M059J (cell line): Measurements from ENCODE around the gene EXOC8. TPM values are rescaled to one million over a fixed set of nuclear protein-coding genes. Genes with fewer than 3 reads are reported as not detected.
"Not testable (repeated sequence)": the region's sequence is repeated elsewhere in the genome, so short reads cannot be mapped to it uniquely, and the experiment has no call there.

ENCODE experiments used
- DNase-seq: peaks from one replicate; pipeline ENCODE4 v3.0.0-alpha.2; 2012; ENCODE audit warnings: low read depth
- total RNA-seq: library from RNA; depleted of rRNA; stranded (reverse); fragments of >200 nt; shearing (Covaris generic); gene quantifications from 2 replicates; pipeline ENCODE4 v1.2.3, GENCODE V29; 2014

EXOC8 gene
- total RNA-seq, 1 experiment from 2014 or later = 13.3 TPM

DNA sequence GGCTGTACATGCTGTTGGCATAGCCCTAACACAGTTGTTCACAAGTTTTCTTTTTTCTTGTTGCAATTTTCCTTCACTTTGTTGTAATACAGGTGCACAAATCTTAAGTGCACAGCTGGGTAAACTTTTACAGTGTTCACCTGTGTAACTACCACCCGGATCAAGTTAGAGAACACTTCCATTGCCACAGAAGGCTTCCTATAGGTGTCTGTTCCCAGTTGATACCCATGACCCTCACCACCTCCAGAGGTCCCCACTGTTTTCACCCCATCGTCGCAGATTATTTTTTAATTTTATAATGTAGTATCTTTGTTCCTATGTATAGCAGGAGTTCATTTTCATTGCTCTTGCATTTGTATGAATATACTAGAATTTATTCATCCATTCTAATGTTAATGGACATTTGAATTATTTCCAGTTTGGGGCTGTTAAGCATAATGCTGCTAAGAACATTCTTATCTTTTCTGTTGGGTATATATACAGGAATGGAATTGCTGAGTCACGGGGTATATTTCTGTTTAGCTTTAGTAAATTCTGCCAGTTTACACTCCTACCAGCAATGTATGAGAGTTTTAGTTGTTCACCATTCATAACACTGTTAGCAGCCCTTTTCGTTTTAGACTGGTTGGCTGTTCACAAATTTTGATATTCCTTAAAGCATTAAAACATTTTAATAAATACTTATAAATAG is 16.8 kb upstream of the EXOC8 start:
- no peak for DNase-seq

DNA sequence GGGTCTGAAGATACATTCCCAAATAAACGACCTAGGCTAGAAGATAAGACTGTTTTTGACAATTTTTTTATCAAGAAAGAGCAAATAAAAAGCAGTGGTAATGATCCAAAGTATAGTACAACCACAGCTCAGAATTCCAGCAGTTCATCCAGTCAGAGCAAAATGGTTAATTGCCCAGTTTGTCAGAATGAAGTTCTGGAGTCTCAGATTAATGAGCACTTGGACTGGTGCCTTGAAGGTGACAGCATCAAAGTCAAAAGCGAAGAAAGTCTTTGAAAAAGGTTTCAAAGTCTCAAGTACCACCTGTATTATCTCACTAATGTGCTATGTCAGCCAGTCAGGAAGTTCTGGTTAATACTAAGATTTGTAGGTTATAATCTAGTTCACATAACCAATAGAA is 15.4 kb upstream of the EXOC8 start:
- DNase-seq = no peak

DNA sequence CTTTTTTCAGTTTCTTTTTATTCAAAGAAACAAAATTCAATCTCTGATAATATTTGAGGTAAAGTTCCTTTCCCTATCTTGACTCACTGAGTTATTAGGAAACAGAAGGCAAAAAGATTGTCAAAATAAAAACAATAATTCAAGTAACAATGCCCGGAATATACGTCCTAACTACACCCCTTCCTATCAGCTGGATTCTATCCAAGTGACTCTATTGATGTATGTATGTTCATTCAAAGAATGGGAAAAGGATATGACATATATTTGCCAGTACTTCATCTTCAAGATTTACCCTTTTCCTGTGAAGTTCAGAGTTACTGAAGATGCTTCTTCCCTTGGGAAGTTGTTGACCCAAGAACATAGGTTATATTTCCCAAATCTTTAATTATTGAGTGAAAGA is 14.2 kb upstream of the EXOC8 start:
- DNase-seq = no peak

DNA sequence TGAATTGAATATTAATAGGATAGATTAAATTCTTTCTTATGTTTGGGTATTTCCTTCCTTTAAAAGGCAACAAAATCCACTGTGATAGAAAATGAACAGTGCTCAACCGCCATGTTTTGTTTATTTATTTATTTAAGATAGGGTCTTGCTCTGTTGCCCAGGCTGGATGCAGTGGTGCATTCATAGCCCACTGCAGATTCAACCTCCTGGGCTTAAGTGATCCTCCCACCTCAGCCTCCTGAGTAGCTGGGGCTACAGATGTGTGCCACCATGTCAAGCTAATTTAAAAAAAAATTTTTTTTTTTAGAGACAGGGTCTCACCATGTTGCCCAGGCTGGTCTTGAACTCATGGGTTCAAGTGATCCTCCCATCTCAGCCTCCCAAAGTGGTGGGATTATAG is 11.2 kb upstream of the EXOC8 start:
- not testable (repeated sequence) for DNase-seq

DNA sequence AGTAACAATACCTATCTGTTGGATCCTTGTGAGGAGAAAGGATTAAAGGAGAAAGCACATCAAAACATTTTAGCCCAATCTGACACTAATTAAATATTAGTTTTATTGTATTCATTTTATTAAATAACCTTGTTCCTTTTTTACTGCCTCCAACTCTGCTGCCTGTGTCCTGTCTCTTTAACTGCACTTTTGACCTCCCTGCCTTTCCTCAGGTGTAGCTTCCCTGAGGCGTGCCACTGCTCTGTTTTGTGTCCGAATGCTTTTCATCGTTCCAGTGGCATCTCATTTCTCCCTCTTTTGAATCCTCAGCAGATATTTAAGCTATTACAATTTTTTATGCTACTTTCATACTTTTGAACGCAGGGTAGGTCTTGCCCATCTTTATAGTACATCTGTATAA is 10.8 kb upstream of the EXOC8 start:
- DNase-seq = no peak

DNA sequence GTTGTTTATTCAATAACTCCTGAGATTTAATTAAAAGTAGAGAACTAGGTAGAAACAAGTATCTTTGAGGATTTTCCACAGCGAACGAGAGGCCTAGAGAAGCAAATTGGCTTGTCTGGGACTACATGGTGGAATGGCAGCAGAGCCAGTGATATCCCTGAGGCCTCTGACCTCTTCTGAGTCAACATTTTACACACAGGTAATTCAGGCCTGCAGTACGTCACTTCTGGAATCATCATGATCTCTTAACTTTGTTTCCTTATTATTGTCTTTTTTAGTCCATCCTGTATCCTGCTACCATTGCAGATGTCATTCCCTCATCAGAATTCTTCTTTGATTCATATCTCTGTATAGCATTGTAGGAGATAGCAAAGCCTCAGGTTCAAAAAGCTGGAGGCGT is 10.3 kb upstream of the EXOC8 start:
- DNase-seq = no peak

DNA sequence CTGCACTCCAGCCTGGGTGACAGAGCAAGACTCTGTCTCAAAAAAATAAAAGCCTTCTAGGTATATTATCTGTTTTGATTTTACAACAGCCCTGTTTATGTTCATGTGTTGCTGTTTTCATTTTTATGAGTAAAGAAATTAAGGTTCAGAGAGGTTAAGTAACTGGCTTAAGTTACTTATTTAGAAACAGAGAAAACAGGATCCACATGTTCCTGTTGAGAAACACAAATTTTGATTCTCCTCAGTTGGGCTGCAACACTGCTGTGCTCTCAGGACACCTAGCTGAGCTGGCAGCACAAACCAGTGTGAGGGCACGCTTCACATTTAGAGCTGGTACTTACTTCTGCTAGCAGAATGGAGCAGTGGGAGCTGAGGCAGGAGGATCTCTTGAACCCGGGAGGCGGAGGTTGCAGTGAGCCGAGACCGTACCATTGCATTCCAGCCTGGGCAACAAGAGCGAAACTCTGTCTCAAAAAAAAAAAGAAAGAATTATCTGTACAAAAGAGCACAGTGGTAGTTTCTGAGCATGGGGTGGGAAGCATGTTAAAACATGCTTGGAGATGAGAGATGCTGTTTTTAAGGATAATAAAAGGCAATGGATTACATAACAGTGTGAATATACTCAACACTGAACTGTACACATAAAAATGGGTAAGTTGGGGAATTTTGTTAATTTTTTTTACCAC is 2.8 kb upstream of the EXOC8 start:
- DNase-seq = no peak

DNA sequence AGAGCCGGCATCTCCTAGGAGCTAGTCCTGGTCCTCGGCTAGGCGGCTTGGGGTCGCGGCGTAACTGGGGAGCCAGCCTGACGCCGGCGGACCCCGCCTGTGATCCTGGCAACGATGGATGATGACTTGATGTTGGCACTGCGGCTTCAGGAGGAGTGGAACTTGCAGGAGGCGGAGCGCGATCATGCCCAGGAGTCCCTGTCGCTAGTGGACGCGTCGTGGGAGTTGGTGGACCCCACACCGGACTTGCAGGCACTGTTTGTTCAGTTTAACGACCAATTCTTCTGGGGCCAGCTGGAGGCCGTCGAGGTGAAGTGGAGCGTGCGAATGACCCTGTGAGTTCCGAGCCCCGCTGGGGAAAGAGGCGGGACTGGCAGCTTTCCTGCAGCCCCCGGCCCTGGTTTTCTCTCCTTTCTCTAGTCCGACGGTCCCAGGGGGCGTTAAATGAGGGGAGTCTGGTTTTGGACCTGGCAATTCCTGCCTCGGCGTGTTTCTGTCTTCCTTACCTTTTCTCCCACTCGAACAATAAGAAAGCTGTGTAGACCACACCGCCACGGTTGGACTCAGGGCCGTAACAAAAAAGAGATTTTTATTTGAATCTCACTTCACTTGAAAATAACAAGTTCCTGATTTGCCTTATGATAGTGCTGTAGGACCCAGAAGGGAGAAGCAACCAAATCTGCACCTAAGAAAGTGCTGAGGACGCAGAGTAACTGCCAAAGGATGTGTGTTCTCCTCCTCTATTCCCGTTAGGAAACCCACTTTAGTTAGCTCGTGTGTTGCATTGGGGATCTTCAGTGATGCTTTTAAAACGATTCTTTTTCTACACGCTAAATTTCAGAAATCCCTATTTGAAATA is 847 bp upstream of the EXOC8 start, which contains the start of gene SPRTN:
SPRTN (plus strand) TSS at position 24 of the 859 bp plus-strand sequence; CDS start at position 115, 91 bp downstream.
- no peak for DNase-seq

DNA sequence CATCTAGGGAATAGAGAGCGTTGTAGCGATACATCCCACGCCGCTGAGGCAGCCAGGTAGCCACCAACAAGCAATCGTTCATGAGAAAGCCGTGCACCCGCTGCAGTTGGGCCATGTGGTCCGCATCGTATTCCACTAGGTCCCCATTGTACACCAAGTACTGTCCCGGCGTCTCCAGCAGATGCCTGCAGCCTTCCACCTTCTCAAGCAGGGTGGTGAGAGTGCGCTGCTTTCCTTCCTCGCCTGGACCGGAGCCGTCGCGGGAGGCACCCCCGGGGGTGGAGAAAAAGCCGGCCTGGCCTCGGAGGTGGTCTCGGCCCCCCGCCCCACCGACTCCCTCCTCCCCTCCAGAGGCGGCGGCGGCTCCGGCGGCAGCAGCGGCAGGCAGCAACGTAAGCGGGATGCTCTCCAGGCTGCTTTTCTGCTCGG is 595 bp downstream of the EXOC8 start:
- peak; percentile 19 for DNase-seq

DNA sequence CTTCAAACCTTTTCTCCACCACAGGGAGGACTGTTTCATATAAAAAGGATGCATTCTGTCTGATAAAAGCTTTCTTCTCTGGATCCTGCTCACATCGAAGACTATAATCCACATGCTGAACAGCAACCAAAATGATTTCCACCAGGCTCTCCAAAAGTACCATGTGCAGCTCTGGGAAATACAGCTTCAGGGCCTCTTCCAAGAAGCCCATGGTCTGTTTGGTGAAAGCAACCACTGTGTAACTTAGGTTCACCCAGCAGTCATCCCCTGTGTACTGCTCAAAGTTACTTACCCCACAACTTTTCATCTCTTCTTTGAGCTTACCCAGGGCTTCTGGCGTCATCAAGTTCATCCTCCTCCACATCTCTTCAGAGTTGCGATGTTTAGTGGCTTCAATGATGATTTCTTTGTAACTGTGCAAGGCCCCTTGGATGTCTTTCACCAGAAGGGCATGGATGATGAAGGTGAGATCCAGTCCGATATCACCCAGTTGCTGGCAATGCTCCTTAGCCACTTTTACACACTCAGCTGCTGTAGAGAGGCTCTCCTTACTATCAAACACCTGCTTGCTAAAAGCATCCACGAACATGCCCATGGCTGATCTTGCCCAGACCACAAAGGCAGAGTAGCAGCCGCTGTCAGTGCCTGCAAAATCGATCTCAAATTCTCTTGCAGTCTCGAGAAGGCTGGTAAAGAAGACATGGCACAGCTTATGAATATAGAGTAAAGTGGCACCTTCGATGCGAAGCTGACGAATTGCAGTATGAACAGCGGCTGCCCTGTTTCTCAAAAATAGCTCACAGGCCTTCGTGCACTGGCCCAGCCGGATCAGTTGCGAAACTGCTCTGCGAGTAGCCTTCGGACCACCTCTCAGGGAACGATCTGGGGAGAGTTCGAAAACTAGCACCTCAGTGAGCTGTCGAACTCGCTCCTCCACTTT is 1.7 kb downstream of the EXOC8 start:
- no peak for DNase-seq

DNA sequence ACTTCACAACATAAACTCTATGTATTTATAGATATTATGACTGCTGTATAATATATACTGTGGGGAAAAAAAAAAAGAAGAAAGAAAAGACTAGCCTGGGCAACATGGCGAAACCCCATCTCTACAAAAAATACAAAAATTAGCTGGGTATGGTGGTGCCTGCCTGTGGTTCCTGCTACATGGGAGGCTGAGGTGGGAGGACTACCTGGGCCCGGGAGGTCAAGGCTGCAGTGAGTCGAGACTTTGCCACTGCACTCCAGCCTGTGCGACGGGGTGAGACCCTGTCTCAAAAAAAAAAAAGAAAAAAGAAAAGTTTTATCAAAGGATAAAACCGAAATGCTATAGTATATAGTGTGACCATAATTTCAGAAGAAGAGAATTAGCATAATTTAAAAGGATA is 2.7 kb downstream of the EXOC8 start:
- DNase-seq = no peak

DNA sequence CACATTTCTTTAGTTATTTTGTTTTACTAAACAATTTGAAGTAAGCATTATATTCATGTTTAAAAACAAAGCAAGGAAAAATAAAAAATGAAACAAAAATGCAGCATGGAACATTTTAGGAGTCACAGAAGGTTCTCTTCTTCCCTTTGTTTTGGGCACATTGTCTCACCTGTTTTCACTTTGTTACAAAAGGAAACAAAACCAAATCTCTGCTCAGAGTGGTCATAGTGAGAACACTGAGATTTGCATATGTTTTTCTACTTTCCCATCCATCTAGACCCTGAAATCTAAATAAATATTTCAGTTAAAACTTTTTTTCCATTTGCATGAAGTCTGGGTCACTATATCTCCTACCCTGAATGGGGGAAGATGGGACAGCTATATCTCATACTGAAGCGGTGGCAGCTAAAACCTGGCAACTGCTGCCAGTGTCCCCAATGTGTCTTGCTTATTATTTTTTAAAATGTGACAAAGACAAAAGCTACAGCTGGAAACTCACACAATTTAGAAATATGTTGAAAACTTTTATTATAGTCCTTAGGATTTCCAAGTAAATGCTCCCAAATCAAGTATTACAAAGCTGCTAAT is 3.5 kb downstream of the EXOC8 start:
- DNase-seq = no peak

DNA sequence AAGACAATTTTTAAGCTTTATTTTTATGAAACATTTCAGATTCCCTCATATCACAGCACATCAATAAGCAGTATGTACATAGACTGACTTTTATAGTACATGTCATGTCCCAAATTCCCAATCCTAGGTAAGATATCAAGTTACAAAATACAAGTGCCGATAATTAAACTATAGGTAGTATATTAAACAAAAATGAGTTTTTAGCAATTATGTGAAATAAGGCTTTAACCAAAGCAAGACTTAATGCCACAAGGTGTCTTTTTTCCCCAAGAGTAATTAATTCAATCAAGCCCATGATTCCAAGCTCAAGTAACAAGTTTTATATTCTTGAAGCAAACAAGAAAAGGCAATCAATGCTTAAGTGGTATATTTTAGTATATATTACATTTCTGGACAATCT is 4.9 kb downstream of the EXOC8 start:
- DNase-seq = no peak

DNA sequence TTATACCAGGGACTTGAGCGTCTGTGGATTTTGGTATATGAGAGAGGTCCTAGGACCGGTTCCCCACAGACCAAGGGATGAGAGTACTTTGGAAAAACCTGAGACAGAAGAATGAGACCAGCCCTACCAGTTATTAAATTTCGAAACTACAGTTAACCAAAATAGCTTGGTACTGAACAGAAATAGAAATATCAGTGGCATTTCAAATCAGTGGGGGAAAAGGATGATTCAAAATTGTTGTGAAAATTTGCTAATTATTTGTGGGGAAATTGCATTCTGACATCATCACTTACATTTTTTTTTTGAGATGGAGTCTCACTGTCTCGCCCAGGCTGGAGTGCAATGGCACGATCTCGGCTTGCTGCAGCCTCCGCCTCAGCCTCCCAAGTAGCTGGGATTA is 8.2 kb downstream of the EXOC8 start:
- DNase-seq = no peak

DNA sequence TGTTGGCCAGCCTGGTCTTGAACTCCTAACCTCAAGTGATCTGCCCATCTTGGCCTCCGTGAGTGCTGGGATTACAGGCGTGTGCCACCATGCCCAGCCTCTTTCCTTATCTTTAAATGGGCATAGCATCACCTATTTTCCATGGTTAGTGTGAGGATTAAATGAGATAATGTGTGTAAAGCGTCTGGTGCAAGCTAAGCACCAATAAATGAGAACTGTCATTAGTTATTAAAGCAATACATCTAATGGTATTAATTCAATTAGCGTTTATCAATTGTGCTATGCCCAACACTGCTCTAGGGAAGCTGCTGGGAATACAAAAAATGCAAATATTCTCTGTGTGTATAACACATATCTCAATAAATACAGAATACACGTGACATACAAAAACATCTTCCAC is 10.0 kb downstream of the EXOC8 start:
- no peak for DNase-seq

DNA sequence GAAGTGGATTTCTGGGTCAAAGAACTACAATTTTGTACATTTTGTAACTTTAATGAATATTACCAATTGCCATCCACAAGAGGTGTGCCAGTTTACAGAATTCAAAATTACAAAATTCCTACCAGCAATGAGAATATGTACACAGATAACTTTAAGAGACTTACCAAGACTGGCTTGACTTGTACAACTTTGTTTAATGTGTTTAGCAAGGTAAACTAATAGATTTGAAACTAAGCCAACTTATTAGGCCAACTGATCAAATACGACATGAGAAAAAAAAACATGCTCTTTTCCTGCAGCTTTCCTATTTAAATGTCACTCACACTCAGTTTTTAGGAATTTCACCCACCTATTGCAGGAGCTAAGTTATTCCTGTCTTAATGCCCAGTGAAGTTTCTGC is 11.4 kb downstream of the EXOC8 start:
- no peak for DNase-seq

DNA sequence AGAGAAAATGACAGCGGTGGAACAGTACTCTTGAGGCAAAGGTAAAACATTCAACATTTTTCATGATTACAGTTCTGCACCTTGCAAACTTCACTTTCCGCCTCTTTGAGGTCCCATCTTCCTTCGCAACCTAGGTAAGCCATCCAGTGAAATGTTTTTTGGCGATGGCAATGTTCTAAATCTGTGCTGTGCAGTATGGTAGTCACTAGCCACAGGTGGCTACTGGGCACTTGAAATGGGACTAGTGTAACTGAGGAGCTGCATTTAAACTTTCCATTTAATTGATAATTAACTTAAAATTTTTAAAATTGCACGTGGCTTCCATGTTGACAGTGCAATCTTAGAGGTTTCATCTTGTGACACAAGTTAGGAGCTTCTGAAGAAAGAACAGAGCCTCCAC is 13.0 kb downstream of the EXOC8 start:
- DNase-seq = no peak

DNA sequence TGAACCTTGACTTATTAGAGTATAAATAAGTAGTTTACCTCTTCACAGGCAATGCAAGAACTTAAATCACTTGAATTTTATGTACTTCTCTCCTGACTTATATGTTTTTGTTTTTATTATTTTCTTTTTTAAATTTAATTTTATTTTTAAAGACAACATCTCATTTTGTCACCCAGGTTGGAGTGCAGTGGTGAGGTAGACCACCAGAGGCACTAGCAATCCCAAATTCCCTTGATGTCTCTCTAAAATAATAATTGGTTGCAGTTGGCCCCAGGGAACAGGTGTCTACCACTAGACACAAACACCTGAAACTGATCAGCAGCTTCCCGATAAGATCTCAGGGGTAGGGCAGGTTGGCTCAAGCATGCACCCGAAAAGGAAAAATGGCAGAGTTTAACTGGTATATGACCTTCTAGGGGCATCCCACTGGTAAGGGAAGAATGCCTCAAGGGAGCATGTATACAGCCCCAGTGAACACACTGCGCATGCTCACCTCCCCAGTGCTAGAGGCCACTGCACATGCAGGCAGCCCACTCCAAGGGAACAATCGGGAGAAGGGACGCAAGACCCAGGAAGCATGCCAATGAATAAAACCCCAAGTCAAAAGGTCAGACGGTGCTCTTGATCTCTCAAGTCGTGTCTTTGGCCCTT is 14.6 kb downstream of the EXOC8 start:
- no peak for DNase-seq

DNA sequence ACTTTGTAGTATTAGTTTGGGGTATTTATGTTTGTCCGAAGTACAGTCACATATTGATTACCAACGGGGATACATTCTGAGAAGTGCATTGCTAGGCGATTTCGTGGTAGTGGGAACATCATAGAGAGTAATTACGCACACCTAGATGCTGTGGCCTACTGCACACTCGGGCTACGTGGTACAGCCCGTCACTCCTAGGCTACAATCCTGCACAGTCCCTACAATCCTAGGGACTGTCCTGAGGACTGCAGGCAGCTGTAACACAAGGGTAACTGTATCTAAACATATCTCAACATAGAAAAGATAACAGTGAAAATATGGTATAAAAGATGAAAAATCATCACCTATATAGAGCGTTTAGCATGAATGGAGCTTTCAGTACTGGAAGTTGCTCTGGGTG is 18.6 kb downstream of the EXOC8 start:
- DNase-seq = no peak

DNA sequence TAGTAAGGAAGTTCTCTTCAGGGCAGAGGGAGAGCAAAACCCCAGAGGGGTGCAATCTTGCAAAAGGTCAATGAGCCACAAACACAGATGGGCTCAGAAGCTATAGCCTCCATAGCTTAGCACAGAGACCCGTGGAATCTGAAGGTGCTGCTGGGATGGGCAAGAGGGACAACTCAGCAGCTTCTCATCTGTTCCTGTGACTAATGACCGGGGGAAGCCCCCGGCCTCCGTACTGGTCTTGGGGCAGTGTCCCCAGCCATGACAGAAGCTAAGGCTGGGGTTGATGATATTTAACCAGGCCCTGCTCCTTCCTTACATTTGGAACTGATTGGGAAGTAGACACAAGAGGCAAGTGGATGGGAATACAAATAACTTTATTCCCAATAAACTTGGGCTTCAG is 19.1 kb downstream of the EXOC8 start:
- DNase-seq = no peak

DNA sequence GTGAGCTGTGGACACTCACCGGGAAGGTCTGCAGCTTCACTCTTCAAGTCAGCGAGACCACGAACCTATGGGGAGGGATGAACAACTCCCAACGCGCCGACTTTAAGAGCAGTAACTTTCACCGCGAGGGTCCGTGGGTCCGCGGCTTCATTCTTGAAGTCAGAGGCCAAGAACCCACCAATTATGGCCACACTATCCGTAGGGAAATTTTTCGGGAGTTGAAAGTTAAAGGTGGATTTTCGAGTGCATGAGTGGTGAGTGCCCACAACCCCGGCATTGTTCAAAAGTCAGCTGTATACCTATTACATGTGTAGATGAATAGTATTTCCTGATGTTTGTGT is 19.7 kb downstream of the EXOC8 start:
- no peak for DNase-seq
